CD14-positive monocyte (primary cell): ENCODE results near the gene GRID2. TPM values are rescaled to one million over a fixed set of nuclear protein-coding genes. Genes with fewer than 3 reads are reported as not detected.

Experiments
- DNase-seq, 3 donors: peaks; one replicate each; pipeline ENCODE4 v3.0.0-alpha.2; 2011 to 2022
- H2AFZ ChIP-seq: 2 replicates; pipeline ENCODE4 v1.6.0; 2012; ENCODE audit warnings: mild to moderate bottlenecking, low read depth, low read length, inconsistent platforms; ENCODE audit not compliant: insufficient read depth, poor library complexity, severe bottlenecking
- H3K27ac ChIP-seq, 2 donors: 1 replicate in 1 of 2; 2 replicates in 1 of 2; pipeline ENCODE4 v1.5.1; 2012 to 2013; ENCODE audit warnings: low read length in 2 of 2, control low read depth in 1 of 2, inconsistent platforms in 1 of 2, low read depth in 1 of 2, mild to moderate bottlenecking in 1 of 2
- H3K27me3 ChIP-seq, 2 donors: one replicate each; pipeline versions ENCODE4 v1.6.0 to v1.6.1; 2011 to 2013; ENCODE audit warnings: low read length in 2 of 2; ENCODE audit not compliant: control insufficient read depth in 2 of 2, insufficient read depth in 2 of 2
- H3K36me3 ChIP-seq, 2 donors: replicated peaks in 1 of 2; 1 replicate in 1 of 2; 2 replicates in 1 of 2; pipeline versions ENCODE4 v1.5.1 to v1.6.1; 2012 to 2013; ENCODE audit warnings: low read length in 2 of 2, control low read depth in 1 of 2, inconsistent platforms in 1 of 2, mild to moderate bottlenecking in 1 of 2; ENCODE audit not compliant: insufficient read depth in 2 of 2, control insufficient read depth in 1 of 2
- H3K4me1 ChIP-seq, 2 donors: 1 replicate in 1 of 2; 2 replicates in 1 of 2; pipeline versions ENCODE4 v1.5.1 to v1.6.1; 2012 to 2013; ENCODE audit warnings: low read length in 2 of 2, control low read depth in 1 of 2, inconsistent platforms in 1 of 2, mild to moderate bottlenecking in 1 of 2, moderate library complexity in 1 of 2; ENCODE audit not compliant: insufficient read depth in 2 of 2, control insufficient read depth in 1 of 2
- H3K4me2 ChIP-seq: replicated peaks from 2 replicates; pipeline ENCODE3; 2012; ENCODE audit warnings: low read length, moderate library complexity, mild to moderate bottlenecking; ENCODE audit not compliant: poor library complexity, severe bottlenecking; ENCODE audit errors: extremely low read depth
- H3K4me3 ChIP-seq, 3 experiments: fragments of 200-600 bp in 1 of 3; sonication (generic) in 1 of 3; replicated peaks in 1 of 3; 1 replicate in 2 of 3; 2 replicates in 1 of 3; pipeline ENCODE4 v1.5.1; 2011 to 2013; ENCODE audit warnings: low read length in 3 of 3, mild to moderate bottlenecking in 3 of 3, control low read depth in 2 of 3, low read depth in 2 of 3, inconsistent platforms in 1 of 3, moderate library complexity in 1 of 3
- H3K79me2 ChIP-seq: 2 replicates; pipeline ENCODE4 v1.6.0; 2012; ENCODE audit warnings: mild to moderate bottlenecking, control low read depth, inconsistent platforms, low read length, moderate library complexity; ENCODE audit not compliant: insufficient read depth
- H3K9ac ChIP-seq: 2 replicates; pipeline ENCODE4 v1.6.0; 2017; ENCODE audit warnings: low read length, mild to moderate bottlenecking; ENCODE audit not compliant: insufficient read depth, poor library complexity, severe bottlenecking
- H3K9me3 ChIP-seq, 2 donors: replicated peaks in 1 of 2; 1 replicate in 1 of 2; 2 replicates in 1 of 2; pipeline versions ENCODE4 v1.5.1 to v1.6.1; 2012 to 2013; ENCODE audit warnings: low read length in 2 of 2, control low read depth in 1 of 2; ENCODE audit not compliant: control insufficient read depth in 1 of 2, insufficient read depth in 1 of 2
- H4K20me1 ChIP-seq: 2 replicates; pipeline ENCODE4 v1.6.0; 2012; ENCODE audit warnings: mild to moderate bottlenecking, low read length, control low read depth, moderate library complexity; ENCODE audit not compliant: insufficient read depth
- H3K27ac Mint-ChIP-seq, 7 donors: one replicate each; pipeline ENCODE4 v1.8.0; 2020; ENCODE audit warnings: mild to moderate bottlenecking in 7 of 7, mixed read lengths in 7 of 7, moderate library complexity in 6 of 7, inconsistent platforms in 2 of 7
- H3K27me3 Mint-ChIP-seq, 3 donors: one replicate each; pipeline ENCODE4 v1.8.0; 2021 to 2022; ENCODE audit warnings: low read depth in 3 of 3, mild to moderate bottlenecking in 3 of 3, mixed read lengths in 3 of 3, moderate library complexity in 3 of 3, inconsistent platforms in 1 of 3
- H3K36me3 Mint-ChIP-seq, 2 donors: one replicate each; pipeline ENCODE4 v1.8.0; 2020; ENCODE audit warnings: mixed read lengths in 2 of 2, inconsistent platforms in 1 of 2, mild to moderate bottlenecking in 1 of 2
- H3K4me1 Mint-ChIP-seq: one replicate; pipeline ENCODE4 v1.8.0; 2020; ENCODE audit warnings: mild to moderate bottlenecking, mixed read lengths
- H3K4me3 Mint-ChIP-seq, 2 donors: one replicate each; pipeline ENCODE4 v1.8.0; 2020; ENCODE audit warnings: mild to moderate bottlenecking in 2 of 2, mixed read lengths in 2 of 2, moderate library complexity in 1 of 2
- H3K9me3 Mint-ChIP-seq, 7 donors: one replicate each; pipeline ENCODE4 v1.8.0; 2020 to 2022; ENCODE audit warnings: mixed read lengths in 7 of 7, mild to moderate bottlenecking in 6 of 7, moderate library complexity in 6 of 7, inconsistent platforms in 2 of 7
- CTCF ChIP-seq: fragments of 200-600 bp; IDR thresholded peaks from one replicate; pipeline ENCODE4 v1.8.0; 2022; ENCODE audit warnings: antibody characterized with exemption, mild to moderate bottlenecking
- WGBS: methylation state at CpG from one replicate; pipeline ENCODE4 v1.1.5; 2013; ENCODE audit warnings: missing lambda C conversion rate; ENCODE audit not compliant: insufficient coverage; 5-methylcytosine and 5-hydroxymethylcytosine counted together
- intact Hi-C, 2 donors: fragments of 100-400 bp; cut with micrococcal nuclease; formaldehyde crosslinking; loops; one replicate each; pipeline versions ENCODE4 v1.15.0 to v1.15.1; 2023
- polyA plus RNA-seq, 3 donors: library from polyadenylated mRNA; depleted of rRNA in 1 of 3; unstranded in 2 of 3; stranded (reverse) in 1 of 3; fragments of 300-500 nt in 2 of 3; fragments of >200 nt in 1 of 3; fragmentation: Illumina TruSeq in 2 of 3; gene quantifications; 1 replicate in 2 of 3; 2 replicates in 1 of 3; pipeline ENCODE4 v1.2.3, GENCODE V29; 2012 to 2021

The GRID2 gene
- polyA plus RNA-seq, 3 donors = not detected

GRCh38 chr4:93065790-93066189 lies 762.0 kb downstream of the GRID2 start:
- no peak for TF ChIP-seq CTCF
- WGBS = no CpG with 5 or more reads among the region's 2 CpGs
- no peaks in the 10 kb centered on the region for H3K4me1 Mint-ChIP-seq
- H3K27me3 Mint-ChIP-seq = no peaks in the 10 kb centered on the region
- intact Hi-C loops = no loop called here
- H3K9me3 Mint-ChIP-seq = peaks cover 0 to under 1% (median 0%) of the 10 kb centered on the region in 7 donors
- Histone ChIP-seq H3K4me1 (no peaks in the 10 kb centered on the region), H2AFZ (no peak overlapping the region), H3K27me3 (no peaks in the 10 kb centered on the region), H3K9ac (no peak overlapping the region), H3K4me2 (no peak overlapping the region), H3K27ac (no peak overlapping the region), H3K79me2 (no peaks in the 10 kb centered on the region), H4K20me1 (no peaks in the 10 kb centered on the region), H3K4me3 (no peak overlapping the region), H3K9me3 (no peaks in the 10 kb centered on the region), H3K36me3 (no peaks in the 10 kb centered on the region)
- H3K36me3 Mint-ChIP-seq = no peaks in the 10 kb centered on the region
- no peak for DNase-seq
- no peak overlapping the region for H3K4me3 Mint-ChIP-seq
- H3K27ac Mint-ChIP-seq = no peak overlapping the region

- Histone ChIP-seq H3K4me1 (no peaks in the 10 kb centered on the region), H3K4me2 (no peak overlapping the region), H3K9me3 (no peaks in the 10 kb centered on the region), H3K4me3 (no peak overlapping the region), H3K9ac (no peak overlapping the region), H4K20me1 (no peaks in the 10 kb centered on the region), H3K79me2 (no peaks in the 10 kb centered on the region), H3K27ac (no peak overlapping the region), H2AFZ (no peak overlapping the region), H3K27me3 (no peaks in the 10 kb centered on the region), H3K36me3 (no peaks in the 10 kb centered on the region)
- no peaks in the 10 kb centered on the region for H3K9me3 Mint-ChIP-seq
- H3K27ac Mint-ChIP-seq = no peak overlapping the region
- no peak for DNase-seq
- no peaks in the 10 kb centered on the region for H3K27me3 Mint-ChIP-seq
- H3K4me3 Mint-ChIP-seq = no peak overlapping the region
- no peaks in the 10 kb centered on the region for H3K36me3 Mint-ChIP-seq
- no peaks in the 10 kb centered on the region for H3K4me1 Mint-ChIP-seq
- no CpG with 5 or more reads among the region's 1 CpG for WGBS
- intact Hi-C loops = no loop called here
- no peak for TF ChIP-seq CTCF
Observed at GRCh38 chr4:93066749-93067148, 763.0 kb downstream of the GRID2 start.
